ENCODE data around the gene PPEF1.
"Not testable (repeated sequence)": the region's sequence is repeated elsewhere in the genome, so short reads cannot be mapped to it uniquely, and the experiment has no call there.

The PPEF1 gene

DNA sequence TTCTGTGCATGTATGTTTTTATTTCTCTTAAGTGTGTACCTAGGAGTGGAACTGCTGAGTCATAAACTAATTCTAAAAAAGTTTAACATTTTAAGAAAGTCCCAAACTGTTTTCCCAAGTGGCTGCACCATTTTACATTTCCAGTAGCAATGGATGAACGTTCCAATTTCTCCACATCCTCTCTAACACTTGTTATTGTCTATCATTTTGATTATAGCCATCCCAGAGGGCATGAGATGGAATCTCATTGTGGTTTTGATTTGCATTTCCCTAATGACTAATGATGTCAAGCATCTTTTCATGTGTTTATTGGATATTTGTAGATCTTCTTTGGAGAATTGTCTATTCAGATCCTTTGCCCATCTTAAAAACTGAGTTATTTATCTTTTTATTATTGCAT is 82.5 kb downstream of the PPEF1 start:
- FAIRE-seq = no peak
- DNase-seq (ENCODE audit: insufficient read length, low spot score) = no peak

DNA sequence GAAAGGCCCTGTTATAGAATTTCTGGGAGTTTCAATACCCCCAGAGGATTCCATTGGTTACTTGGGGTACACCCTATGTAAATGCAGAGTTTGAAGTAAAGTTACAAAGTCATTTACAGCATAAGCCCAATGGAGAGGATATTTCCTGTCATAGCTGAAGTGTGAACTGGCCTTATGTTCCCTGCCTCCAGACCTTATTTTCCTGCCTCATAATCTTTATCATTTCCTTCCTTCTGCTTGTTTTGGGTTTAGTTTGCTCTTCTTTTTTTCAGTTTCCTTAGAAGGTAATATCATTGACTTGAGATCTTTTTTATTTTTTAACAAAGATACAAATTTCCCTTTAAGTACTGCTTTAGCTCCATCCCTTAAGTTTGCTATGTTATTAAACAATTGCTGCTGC is 85.4 kb downstream of the PPEF1 start:
- DNase-seq (ENCODE audit: insufficient read length, low spot score) = no peak
- FAIRE-seq = no peak

DNA sequence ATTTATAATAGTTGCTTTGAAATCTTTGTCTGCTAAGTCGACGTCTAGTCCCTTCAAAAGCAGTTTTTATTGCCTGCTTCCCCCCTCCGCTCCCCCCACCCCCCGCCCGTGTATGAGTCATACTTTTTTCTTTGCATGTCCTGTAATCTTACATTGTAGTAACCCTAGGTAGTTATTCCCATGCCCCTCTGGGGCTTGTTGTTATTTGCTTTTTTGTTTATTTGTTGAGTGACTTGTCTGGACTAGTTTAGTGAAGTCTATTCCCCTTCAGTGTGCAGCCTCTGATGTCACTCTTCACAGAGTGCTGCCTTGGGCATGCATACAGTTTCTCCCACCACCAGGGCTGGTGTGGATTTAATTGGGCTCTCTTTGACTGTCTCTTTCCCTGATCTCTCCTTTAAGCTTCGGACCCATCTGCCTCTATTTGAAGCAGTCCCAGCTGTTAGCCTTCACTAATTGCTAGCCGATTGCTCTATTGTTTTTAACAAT is 86.2 kb downstream of the PPEF1 start:
- DNase-seq (ENCODE audit: insufficient read length, low spot score) = no peak

DNA sequence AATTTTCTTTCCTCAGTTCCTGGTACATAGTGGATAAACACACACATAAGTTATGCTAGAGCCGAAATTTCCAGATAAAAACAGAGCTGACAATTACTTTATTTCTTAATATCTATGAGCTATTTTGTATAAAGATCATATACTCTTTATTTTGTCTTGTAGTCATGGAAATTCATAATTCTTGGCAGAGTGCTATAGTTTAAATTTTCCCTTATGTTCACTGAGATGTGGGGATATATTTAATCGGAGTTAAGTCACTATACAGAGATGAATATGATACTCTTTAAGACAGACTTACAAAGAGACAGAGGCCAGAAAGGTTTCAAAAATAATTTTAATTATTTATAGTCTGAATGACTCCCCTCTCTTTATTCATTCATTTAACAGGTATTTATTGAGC is 89.7 kb downstream of the PPEF1 start:
- FAIRE-seq (no peak), DNase-seq (ENCODE audit: insufficient read length, low spot score) (no peak)

More for the DNA sequence above, 86.2 kb downstream of the PPEF1 start:
- FAIRE-seq = no peak

DNA sequence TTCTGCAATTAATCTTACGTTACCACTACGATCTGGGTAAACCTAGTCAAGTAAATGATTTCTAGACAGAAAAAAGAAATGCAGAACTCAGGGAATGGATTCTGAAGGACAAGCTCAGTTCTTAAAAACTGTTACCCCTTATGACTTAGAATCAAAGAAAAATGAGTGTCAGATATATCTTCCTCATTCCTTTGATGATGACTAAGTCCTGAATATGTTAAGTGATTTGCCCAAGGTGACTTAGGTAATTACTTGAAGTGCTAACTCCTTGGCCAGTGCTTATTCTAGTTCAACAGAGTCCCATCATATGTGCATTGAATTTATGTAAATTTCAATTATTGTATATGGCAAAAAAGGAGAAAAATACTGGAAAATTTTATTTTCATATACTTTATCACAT is 92.5 kb downstream of the PPEF1 start:
- peak; percentile 70 for FAIRE-seq

DNA sequence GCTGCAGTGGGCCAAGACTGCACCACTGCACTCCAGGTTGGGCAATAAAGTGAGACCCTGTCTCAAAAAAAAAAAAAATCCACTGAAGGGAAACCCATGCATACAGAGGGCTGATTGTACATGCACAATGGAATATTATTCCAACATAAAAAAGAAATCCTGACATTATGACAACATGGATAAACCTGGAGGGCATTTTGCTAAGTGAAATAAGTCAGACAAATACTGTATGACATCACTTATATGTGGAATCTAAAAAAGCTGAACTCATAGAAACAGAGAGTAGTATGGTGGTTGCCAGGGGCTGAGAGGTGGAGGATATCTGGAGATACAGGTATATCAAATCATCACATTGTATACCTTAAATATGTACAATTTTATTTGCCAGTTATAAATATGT is 102.2 kb downstream of the PPEF1 start:
- DNase-seq (ENCODE audit: insufficient read length, low spot score) (no peak), FAIRE-seq (no peak)

More for the DNA sequence above, 92.5 kb downstream of the PPEF1 start:
- DNase-seq (ENCODE audit: insufficient read length, low spot score) = no peak

DNA sequence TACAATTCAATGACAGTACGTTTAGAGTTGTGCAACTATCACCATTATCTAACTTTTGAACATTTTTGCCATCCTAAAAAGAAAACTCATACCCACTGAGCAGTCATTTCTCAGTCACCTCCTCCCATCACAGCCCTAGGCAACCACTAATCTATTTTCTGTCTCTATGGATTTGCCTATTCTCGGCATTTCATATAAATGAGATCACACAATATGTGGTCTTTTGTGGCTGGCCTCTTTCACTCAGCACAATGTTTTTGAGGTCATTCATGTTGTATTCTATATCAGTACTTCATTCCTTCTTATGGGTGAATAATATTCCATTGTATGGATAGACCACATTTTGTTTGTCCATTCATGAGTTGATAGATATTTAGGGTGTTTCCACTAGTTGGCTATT is 103.0 kb downstream of the PPEF1 start:
- FAIRE-seq (no peak), DNase-seq (ENCODE audit: insufficient read length, low spot score) (no peak)

DNA sequence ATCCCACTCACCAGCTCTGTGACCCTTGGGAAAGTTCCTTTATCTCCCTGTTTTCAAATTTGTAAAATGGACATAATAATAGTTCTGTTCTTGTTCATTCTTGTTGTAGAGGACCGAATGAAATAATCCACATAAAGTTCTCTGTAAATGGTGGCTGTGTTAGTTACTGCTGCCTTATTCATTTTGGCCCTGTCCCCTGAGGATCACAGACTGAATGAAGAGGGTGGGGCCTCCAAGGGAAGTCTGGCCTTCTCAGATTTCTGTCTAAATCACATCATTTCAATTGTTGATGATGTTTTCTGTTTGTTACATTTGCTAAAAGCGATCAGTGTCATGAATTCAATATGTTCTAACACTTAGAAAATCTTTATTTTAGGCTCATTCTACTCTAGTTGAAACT is 117.9 kb downstream of the PPEF1 start:
- DNase-seq (ENCODE audit: insufficient read length, low spot score) (no peak), FAIRE-seq (no peak)

DNA sequence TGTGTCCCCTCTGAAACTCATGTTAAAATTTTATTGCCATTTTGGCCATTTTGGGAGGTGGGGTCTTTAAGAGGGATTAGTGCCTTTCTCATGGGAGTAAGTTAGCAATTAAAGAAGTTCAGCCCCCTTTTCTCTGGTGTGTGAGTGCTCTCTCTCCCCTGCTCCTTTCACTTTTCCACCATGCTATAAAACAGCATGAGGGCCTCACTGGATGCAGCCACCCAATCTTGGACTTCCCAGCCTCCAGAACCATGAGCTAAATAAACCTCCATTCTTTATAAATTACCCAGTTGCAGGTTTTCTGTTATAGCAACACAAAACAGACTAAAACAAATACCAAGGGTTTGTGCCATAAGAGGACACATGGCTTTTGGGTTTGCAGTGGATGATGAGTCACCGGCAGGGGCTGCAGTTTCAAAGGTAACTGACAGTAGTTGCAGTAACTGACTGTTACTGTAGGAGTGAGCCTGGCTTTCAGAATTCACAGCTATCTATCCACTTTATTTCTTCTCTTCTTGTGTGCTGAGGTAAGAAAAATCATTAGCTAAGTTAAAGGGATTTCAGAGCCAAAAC is 121.5 kb downstream of the PPEF1 start:
- DNase-seq (ENCODE audit: insufficient read length, low spot score) (no peak), FAIRE-seq (no peak)

DNA sequence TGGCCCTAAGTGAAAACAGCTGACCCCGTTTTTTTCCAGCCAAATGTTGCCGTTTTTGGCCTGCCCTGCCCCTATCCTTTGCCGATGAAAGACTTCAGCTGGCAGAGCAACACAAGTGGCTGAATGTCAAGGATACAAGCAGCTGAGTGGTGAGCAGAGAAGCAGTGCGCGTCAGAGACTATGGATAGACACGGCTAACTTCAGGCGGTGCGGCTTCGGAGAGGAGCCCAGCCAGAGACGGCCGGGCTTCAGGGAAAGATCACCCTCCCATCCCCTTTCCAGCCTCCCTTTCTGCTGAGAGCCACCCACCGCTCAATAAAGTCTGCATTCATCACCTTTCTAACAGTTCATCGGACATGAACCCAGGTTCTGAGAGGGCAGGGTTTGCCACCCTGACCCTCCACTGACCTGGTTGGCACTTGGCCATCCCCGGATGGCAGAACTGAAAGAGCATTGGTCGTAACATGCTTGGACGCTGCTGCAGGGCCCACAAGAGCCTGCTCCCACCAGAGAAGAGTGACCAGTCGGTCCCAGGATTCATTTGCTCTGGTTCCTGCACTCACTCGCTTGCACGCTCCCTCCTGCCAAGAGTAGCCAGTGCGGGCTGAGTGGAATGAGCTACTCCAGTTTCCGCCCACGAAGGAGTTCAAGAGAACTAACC is 125.8 kb downstream of the PPEF1 start:
- DNase-seq (ENCODE audit: insufficient read length, low spot score) = no peak

DNA sequence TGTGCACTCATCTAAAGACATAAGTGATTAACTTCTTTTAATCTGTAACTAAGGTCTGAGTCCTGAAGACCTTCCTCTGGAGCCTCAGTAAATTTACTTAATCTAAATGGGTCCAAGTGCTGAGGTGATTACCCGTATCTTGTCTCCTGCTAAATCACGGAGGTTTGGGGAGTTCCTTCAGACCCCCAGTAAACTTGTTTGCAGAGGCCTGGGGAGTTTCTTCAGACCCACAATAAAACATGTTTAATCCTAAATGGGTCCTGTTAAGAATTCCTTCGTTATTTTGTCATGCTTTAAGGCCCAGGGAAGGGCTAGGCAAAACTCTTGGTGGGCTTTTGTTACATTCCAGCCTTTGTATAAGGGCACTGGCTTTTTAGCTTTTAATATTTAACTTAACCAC is 140.5 kb downstream of the PPEF1 start:
- FAIRE-seq; DNase-seq (ENCODE audit: insufficient read length, low spot score): not testable (repeated sequence)

More for the DNA sequence above, 125.8 kb downstream of the PPEF1 start:
- FAIRE-seq = no peak

DNA sequence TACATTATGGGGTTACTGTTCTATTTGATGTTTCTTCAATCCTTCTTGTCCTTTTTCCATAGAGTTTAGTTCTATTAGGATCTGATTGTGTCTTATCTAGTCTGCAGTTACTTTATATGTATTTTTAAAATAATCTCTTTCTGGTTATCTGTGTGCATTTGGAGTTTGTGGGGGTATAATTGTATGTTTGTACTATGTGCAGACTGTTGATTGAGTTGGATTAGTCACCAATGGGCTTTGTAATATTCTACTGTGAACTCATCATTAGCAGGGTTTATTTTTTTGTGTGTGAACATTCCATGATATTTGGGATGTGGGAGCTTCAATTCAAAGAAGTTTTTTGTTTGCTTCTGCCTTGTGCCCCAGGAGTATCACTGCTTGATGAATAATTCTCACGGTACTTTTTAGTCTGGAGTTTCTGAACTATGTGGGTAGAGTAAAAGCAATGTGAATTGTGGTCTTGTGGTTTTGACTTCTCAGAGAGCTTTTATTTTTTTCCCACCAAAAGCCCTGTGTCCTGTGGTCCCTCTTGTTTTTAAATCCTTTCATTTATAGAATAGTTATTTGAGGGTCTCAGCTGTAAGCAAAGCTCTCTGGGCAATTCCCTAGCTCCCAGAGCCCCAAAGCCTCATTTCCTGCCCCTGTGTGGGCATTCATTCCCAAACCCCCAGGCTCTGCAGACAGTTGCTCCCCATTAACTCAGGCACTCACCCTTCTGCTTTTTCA is 148.6 kb downstream of the PPEF1 start:
- DNase-seq (ENCODE audit: insufficient read length, low spot score) (peak; percentile 15), FAIRE-seq (peak; percentile 96)

DNA sequence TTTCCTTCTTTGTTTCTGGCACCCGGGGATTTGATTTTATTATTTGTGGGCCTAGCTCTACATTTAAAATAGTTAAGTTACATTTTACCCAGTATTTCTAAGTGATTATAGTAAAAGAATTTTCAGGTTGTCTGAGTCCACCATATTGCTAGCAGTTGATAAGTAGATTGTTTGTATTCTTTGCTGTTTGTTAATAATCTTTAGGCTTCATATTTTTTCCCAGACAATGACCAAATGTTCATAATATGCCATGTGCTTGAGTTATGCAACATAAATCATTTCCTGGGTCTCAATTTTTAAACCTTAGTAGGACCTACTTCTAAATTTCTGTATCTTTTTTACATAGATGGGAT is 149.2 kb downstream of the PPEF1 start:
- no peak for DNase-seq (ENCODE audit: insufficient read length, low spot score)
- no peak for FAIRE-seq

DNA sequence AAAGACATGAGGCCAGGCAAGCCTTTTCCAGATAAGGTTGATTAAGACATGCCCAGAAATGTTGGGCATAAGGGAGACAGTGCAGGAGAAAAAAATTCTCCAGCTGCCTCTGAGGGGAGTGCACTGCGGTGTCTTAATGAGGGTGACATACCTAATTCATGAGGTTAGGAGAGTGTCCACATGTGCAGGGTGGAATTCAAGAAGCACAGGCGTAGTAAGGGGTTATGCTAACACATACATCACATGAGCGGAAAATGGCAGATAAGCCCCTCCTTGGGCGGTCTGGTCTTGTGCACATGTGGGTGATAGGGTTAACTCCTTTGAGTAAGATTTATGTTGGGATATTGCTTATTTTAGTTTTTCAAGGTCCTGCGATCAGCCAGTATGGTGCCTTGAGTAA is 154.1 kb downstream of the PPEF1 start:
- FAIRE-seq (no peak), DNase-seq (ENCODE audit: insufficient read length, low spot score) (no peak)

DNA sequence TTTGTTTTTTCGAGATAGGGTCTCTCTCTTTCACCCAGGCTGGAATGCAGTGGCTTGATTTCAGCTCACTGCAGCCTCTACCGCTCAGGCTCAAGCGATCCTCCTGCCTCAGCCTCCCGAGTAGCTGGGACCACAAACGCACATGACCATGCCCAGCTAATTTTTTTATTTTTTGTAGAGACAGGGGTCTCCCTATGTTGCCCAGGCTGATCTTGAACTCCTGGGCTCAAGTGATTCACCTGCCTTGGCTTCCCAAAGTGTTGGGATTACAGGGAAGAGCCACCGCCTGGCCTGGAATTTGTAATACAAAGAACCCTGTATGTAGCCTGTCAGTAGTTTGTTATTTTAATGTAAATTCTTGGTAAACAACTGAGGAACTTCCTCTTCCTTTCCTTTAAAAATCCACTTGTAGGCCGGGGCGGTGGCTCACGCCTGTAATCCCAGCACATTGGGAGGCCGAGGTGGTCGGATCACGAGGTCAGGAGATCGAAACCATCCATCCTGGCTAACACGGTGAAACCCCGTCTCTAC is 157.0 kb downstream of the PPEF1 start:
- DNase-seq (ENCODE audit: insufficient read length, low spot score) (no peak), FAIRE-seq (no peak)

DNA sequence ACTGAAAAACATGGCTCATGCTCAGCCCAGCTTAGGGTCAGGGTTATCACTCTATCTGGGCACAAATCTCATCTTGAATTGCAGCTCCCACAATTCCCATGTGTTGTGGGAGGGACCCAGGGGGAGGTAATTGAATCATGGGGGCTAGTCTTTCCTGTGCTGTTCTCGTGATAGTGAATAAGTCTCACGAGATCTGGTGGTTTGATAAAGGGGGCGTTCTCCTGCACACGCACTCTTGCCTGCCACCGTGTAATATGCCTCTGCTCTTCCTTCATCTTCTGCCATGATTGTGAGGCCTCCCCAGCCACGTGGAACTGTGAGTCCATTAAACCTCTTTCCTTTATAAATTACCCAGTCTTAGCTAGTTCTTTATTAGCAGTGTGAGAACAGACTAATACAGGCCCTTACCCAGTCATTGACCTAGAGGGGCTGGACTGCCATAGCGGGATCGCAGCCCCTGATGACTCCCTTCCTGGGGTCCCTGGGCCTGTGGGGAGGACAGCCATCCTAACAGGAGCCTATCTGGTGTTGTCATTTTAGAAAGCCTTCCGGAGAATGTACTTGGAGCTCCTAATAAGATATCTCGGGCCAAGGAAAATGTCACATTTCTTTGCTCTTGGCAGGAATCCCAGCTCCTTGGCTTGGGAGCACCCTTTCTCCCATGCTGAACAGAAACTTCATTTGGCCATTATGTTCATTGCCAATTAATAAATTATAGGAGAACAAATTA is 163.9 kb downstream of the PPEF1 start:
- DNase-seq (ENCODE audit: insufficient read length, low spot score) = no peak
- no peak for FAIRE-seq

DNA sequence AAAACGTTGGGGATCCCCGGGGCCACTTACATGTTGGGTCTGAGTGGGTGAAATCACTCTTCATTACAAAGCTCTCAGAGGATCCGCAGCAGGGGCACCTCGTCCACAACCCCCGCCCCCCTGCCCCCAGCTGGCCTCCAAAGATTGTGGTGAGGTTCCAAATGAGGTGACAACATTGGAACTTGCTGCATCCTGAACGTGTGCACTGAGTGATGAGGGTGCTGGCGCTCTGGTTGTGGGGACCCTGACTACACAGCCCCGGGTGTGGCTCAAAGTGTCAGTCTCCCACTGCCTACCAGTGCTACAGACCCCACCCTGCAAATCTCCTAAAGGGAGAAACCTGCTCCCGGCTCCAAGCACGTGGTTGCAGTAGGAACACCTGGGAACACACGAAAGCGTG is 164.5 kb downstream of the PPEF1 start:
- no peak for FAIRE-seq
- DNase-seq (ENCODE audit: insufficient read length, low spot score) = no peak

DNA sequence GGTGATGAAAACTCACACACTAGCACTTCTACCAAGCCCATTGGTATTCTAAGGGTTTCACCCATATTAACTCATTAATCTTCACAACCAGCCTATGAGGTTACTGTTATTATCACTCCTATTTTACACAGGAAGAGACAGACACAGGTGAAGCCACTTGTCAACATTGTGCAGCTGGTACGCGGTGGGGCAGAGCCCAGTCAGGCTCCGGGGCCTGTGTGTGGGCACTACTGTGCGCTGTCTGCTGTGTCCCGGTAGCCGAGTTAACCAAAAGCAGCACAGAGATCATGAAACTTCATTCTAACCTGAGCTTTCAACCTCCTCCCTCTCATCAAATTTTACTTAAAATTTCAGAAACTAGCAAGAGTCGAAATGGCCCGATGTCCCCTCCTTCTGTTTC is 165.2 kb downstream of the PPEF1 start:
- FAIRE-seq = no peak

DNA sequence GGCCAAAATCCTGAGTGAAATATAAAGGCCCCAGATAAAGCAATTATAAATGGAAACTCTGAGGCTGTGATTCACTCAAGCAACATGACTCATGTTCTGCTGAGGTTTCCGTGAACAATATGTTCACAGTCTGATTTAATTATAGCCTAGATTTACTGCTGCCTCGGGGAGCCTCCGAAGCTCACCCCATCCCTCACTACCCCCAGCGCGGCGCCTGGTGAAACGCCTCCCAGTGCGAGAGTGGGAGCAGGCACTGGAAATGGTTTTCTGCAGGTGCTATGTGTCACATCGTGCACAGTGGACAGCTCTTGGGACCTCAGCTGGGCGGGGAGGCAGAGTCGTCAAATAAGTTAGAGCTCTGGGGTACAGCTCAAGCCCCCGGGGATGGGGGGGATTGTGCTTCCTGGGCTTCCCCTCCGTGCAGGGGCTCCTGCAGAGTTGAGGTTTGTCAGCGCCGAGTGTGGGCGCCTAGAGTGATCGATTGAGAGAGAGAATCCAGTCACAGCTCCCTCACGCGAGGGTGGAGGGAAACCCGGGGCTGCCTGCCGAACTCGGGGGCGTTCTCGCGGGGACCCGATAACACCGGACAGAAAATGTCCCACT is 165.8 kb downstream of the PPEF1 start:
- FAIRE-seq (no peak), DNase-seq (ENCODE audit: insufficient read length, low spot score) (no peak)

More for the DNA sequence above, 165.2 kb downstream of the PPEF1 start:
- no peak for DNase-seq (ENCODE audit: insufficient read length, low spot score)

DNA sequence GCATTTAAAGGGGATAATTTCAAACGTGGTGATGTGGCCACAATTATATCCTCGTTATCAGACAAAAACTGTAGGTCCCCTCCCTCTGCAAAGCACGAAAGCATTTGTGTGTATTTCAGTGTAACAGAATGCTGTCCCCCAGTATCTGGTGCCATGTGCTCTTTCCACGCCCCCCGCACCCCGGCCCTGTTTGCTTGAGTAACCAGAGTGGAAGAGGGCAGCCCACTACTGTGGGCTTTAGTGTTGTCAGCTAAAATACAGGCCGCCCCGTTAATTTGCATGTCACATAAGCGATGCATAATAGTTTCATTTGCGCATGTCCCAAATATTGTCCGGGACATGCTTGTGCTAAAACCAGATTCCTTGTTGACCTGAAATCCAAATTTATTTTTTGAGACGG is 166.4 kb downstream of the PPEF1 start:
- no peak for FAIRE-seq
- no peak for DNase-seq (ENCODE audit: insufficient read length, low spot score)
